GM18870 (cell line): Measurements from ENCODE around the gene KHK.

ENCODE experiments used
- ATAC-seq: cut with Tn5 transposase; IDR thresholded peaks from one replicate; pipeline ENCODE4 v1.9.1; 2021; ENCODE audit warnings: moderate library complexity; ENCODE audit not compliant: unreplicated experiment

Gene KHK

DNA sequence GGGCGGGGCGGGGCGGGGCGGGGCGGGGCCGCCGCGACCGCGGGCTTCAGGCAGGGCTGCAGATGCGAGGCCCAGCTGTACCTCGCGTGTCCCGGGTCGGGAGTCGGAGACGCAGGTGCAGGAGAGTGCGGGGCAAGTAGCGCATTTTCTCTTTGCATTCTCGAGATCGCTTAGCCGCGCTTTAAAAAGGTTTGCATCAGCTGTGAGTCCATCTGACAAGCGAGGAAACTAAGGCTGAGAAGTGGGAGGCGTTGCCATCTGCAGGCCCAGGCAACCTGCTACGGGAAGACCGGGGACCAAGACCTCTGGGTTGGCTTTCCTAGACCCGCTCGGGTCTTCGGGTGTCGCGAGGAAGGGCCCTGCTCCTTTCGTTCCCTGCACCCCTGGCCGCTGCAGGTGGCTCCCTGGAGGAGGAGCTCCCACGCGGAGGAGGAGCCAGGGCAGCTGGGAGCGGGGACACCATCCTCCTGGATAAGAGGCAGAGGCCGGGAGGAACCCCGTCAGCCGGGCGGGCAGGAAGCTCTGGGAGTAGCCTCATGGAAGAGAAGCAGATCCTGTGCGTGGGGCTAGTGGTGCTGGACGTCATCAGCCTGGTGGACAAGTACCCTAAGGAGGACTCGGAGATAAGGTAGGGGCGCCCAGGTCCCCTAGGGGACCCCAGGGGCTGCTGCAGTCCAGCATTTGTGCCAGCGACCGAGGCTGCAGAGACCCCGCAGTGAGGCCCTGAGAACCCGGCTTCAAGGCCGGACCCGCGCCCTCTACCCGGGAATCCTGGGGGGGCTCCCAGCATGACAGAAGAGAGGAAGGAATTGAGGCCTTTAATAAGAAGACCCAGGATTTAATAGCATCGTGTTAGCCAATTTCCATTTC lies at the start of gene KHK:
KHK (plus strand) TSS at position 49 of the 870 bp plus-strand sequence; CDS start at position 537, 488 bp downstream.
- ATAC-seq = peak; percentile 28

DNA sequence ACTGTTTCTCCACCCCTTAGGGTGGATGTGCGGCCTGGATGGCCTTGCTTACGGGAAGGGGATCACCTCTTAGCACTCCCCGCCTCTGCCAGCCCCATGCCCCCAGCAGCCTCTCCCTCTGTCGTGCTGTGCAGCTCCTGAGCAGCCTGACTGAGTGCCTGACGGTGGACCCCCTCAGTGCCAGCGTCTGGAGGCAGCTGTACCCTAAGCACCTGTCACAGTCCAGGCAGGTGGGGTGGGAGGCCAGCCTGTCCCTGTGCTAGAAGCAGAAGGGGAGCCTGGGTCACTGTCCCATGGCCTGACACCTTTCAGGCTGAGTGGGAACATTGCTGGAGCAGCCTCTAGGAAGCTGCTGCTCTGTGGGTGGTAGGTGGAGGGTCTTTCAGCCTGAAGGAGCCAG lies 48.6 kb upstream of the KHK start:
- no peak for ATAC-seq

- no peak for ATAC-seq
Measured at GRCh38 chr2:27038631-27039339, 47.8 kb upstream of the KHK start.

GRCh38 chr2:27039426-27039825 lies 47.1 kb upstream of the KHK start:
- ATAC-seq = no peak

- ATAC-seq = no peak
Measured at GRCh38 chr2:27039871-27040270, 46.7 kb upstream of the KHK start.

DNA sequence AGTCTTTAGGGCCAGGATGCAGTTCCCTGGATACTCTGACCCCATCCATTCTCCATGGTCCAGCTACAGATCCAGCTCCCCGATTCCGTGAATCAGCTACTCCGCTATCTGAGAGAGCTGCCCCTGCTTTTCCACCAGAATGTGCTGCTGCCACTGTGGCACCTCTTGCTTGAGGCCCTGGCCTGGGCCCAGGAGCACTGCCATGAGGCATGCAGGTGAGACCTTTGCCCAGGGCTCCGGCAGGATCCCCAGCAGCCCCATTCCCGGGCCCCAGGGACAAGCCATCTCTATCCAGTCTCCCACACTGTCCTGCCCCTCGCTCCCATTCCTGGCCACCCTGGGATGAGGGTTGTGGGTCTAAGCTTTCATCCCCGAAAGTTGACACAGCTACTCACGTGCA lies 46.3 kb upstream of the KHK start:
- ATAC-seq = no peak

GRCh38 chr2:27041752-27042151 lies 44.8 kb upstream of the KHK start:
- ATAC-seq = no peak

DNA sequence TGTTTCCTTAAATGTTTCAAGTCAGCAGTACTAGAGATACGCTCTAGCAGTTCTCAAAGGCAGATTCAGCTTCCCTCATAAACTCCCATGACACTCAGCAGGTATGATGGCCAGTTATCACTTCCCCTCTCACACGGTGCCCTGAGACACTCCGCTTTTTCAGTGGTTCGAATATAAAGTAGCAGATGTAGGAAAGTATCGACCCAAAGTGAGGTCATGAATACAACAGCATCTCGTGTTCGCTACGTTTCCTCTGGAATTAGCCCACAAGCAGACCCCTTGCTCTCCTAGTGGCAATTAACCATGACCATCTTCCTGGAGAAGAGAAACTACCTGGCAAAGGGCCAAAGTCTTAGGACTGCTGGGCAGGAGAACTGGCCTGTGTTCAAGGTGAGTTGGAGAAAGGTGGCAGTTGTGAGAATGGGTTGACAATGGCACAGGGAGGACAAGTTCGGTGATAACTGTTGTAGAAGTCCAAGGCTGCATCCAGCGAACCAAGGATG lies 44.4 kb upstream of the KHK start:
- ATAC-seq = no peak

- ATAC-seq = no peak
Measured at GRCh38 chr2:27042985-27043634, 43.5 kb upstream of the KHK start.

DNA sequence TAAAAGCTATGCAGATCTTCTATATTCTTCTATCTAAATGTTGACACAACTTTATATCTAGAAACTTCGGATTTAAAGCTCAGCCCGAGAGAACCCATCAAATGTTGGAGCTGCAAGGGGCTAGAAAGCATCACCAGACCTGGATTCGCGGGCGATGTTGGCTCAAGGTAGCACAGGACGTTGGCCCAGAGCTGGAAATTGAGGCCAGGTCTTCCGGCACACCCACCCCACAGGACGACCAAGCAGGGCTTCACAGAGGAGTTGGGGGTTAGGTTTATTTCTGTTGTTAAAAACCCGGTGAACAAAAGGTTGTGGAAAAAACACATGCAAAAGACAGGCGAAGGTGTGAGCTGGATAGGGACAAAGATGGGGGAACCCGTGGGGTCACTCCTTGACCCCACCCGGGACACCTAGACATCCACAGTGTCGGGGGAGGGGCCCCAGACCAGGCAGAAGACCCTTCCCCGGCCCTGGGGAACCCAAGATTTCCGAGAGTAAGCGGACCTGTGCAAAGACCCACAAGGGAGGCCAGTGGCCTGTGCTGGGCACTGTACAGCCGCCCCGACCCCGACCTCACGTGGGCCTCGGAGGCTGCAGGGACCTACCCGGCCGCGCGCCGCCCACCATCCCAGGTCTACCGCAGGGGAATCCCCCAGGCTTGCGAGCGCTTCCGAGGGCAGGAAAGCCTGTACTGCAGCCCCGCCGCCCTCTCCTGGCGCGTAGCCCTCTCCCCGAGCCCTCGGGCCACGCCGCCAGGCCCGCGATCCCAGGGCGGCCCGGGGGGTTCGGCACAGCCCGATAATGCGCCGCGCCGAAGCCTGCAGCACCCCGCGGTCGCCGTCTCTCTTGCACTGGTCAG lies 36.9 kb upstream of the KHK start:
- no peak for ATAC-seq

DNA sequence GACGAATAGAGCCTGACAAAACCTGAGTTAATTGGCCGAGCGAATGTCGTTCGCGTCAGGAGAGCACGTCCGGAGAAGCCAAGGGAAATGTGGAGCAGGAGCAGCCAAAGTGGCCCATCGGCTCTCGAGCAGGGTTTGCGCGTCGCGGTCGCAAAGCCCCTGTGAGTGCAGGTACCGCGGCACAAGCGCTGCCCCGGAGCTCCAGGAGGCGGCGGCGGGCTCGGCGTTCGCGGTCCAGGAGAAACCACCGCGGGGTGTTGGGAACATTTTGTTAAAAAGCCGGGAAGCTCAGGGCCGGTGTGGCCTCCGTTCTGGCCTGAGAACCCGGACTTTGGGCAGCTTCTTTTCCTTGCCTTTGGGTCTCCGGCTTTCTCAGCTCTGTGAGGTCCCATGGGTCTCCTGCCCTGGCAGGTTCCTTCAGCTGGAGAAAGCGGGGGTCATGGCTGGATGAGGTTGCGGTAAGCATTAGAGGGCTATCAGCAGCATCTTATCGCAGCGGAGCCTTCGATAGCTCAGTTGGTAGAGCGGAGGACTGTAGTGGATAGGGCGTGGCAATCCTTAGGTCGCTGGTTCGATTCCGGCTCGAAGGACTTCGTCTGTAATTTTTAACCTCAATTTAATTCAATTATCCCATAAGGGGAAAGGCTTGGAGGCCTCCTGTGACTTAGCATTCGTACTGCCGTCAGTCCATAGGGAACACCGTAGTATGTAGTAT lies 36.1 kb upstream of the KHK start:
- peak; percentile 55 for ATAC-seq

GRCh38 chr2:27050996-27051901 lies 35.3 kb upstream of the KHK start, which contains the start of gene AGBL5:
Gene AGBL5 (plus strand): TSS chr2:27051668. CDS start chr2:27052959, 1,291 bp downstream.
- ATAC-seq = peak; percentile 60

- no peak for ATAC-seq
Measured at GRCh38 chr2:27051902-27052645, 34.5 kb upstream of the KHK start.

- no peak for ATAC-seq
Measured at GRCh38 chr2:27053321-27053720, 33.3 kb upstream of the KHK start.

DNA sequence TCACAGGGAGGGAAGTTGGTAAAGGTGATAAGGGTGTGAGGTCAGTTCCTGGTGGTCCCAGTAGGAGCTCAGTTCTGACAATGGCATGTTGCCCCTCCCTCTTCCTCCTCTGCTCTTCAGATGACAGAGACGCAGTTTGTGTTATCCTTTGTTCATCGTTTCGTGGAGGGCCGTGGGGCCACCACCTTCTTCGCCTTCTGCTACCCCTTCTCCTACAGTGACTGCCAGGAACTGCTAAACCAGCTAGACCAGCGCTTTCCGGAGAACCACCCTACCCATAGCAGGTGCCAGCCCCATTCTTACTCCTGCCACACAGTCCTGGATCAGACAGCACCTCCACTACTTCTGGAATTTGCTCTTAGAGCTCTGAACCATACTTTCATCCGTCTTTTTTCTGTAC lies 32.8 kb upstream of the KHK start:
- ATAC-seq = no peak

GRCh38 chr2:27054721-27055120 lies 31.9 kb upstream of the KHK start:
- no peak for ATAC-seq

DNA sequence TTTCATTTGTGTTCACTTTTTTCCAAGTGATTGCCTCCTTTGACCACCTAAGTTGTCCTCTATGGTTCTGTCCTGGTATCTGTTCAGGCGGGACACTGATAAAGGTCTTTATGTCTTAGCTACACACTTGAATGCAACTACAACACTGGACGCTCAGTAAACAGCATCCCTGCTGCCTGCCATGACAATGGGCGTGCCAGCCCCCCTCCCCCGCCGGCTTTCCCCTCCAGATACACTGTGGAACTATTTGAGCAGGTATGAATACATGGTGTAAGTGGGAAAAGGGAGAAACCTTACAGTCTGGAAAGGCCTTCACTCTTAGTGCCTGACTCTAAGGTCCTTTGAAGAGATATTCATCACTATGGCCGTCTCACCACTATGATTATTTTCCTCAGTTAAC lies 29.4 kb upstream of the KHK start:
- ATAC-seq = no peak

- no peak for ATAC-seq
Measured at GRCh38 chr2:27058210-27058609, 28.4 kb upstream of the KHK start.
